H1 (cell line): ENCODE data around the gene KCMF1. TPM values are rescaled to one million over a fixed set of nuclear protein-coding genes. Genes with fewer than 3 reads are reported as not detected.

Experiments used
- CBX5 ChIP-seq: fragments of 300-800, 300-1000 bp; sonication (generic); IDR thresholded peaks from 2 replicates; pipeline ENCODE4 v1.7.1; 2016; ENCODE audit warnings: antibody characterized with exemption, low read length, low read depth
- polyA plus RNA-seq, 7 experiments: library from polyadenylated mRNA; depleted of rRNA in 3 of 7; stranded (reverse) in 5 of 7; unstranded in 2 of 7; fragments of >200 nt in 5 of 7; fragments of 200-250 nt in 2 of 7; gene quantifications; 1 replicate in 5 of 7; 2 replicates in 1 of 7; 4 replicates in 1 of 7; pipeline versions ENCODE4 v1.2.1 to v1.2.3, GENCODE V29; 2011 to 2013; ENCODE audit warnings: missing spikeins in 2 of 7, mixed read lengths in 2 of 7
- total RNA-seq: library from RNA; stranded (reverse); fragmentation: NEBNext Ultra II Directional; extraction: Animal tissue kit (Norgen Biotek cat#: 25700); gene quantifications from 2 replicates; pipeline ENCODE4 v1.2.1, GENCODE V29; 2021

Gene KCMF1
- total and polyA plus RNA-seq, 2 of the 8 experiments (the other 6 are each of a cell fraction or from before 2014, with no cell fraction given) = 86.9 to 149 TPM

DNA sequence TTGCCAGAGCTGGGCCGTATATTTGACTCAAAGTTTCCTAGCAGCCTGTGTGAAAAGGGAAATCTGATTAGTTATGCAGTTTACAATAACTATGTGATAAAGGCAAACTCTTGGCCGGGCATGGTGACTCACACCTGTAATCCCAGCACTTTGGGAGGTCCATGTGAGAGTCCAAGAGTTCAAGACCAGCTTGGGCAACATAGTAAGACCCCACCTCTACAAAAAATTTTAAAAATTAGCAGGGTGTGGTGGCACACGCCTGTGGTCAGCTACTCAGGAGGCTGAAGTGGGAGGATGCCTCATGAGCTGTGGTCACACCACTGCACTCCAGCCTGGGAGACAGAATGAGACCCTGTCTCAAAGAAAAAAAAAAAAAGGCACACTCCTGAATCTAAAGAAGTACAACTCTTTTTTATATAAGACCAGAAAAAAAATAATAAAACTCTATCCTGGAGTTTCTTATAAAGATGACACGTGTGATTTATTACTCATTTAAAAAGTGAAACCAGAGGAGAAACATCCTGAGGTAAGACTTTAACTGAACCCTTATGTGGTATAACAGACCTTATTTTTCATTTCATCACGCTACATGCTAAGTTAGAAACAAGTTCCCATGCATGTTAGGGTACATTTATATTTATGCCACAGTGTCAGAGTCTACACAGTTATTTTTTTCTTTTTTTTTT lies 32.6 kb upstream of the KCMF1 start (continued):
- no peak for TF ChIP-seq CBX5
